Smooth muscle cell (in vitro differentiated cells): ENCODE measurements around the gene ACOT11. TPM values are rescaled to one million over a fixed set of nuclear protein-coding genes. Genes with fewer than 3 reads are reported as not detected.

ENCODE experiments used
- DNase-seq: peaks from one replicate; lab custom pipeline; 2025; ENCODE audit not compliant: unreplicated experiment; lab: John Stamatoyannopoulos, UW
- H2AFZ ChIP-seq: fragments of 200-600 bp; sonication (generic); 2 replicates; pipeline ENCODE4 v1.6.0; 2016; ENCODE audit warnings: antibody characterized with exemption, low read depth, mild to moderate bottlenecking
- H3F3A ChIP-seq: fragments of 200-600 bp; sonication (generic); 2 replicates; pipeline ENCODE4 v1.6.0; 2017; ENCODE audit warnings: antibody characterized with exemption, low read depth
- H3K27ac ChIP-seq: fragments of 200-600 bp; sonication (generic); 2 replicates; pipeline ENCODE4 v1.5.1; 2016; ENCODE audit warnings: low read depth, mild to moderate bottlenecking
- H3K27me3 ChIP-seq: fragments of 200-600 bp; sonication (generic); 2 replicates; pipeline ENCODE4 v1.6.1; 2016; ENCODE audit warnings: low read depth, mild to moderate bottlenecking
- H3K36me3 ChIP-seq: fragments of 200-600 bp; sonication (generic); 2 replicates; pipeline ENCODE4 v1.5.1; 2016; ENCODE audit warnings: low read depth
- H3K4me1 ChIP-seq: fragments of 200-600 bp; sonication (generic); 2 replicates; pipeline ENCODE4 v1.5.1; 2016; ENCODE audit warnings: low read depth
- H3K4me2 ChIP-seq: fragments of 200-600 bp; sonication (generic); 2 replicates; pipeline ENCODE4 v1.6.0; 2016; ENCODE audit warnings: mild to moderate bottlenecking
- H3K4me3 ChIP-seq: fragments of 200-600 bp; sonication (generic); 2 replicates; pipeline ENCODE4 v1.5.1; 2016; ENCODE audit warnings: mild to moderate bottlenecking
- H3K79me2 ChIP-seq: fragments of 200-600 bp; sonication (generic); 2 replicates; pipeline ENCODE4 v1.6.0; 2016; ENCODE audit warnings: low read depth, mild to moderate bottlenecking
- H3K9ac ChIP-seq: fragments of 200-600 bp; sonication (generic); 2 replicates; pipeline ENCODE4 v1.6.0; 2016; ENCODE audit warnings: low read depth
- H3K9me3 ChIP-seq: fragments of 200-600 bp; sonication (generic); replicated peaks from 2 replicates; pipeline ENCODE4 v1.5.1; 2016; ENCODE audit warnings: low read depth
- H4K20me1 ChIP-seq: fragments of 200-600 bp; sonication (generic); 2 replicates; pipeline ENCODE4 v1.6.0; 2016; ENCODE audit warnings: low read depth
- CTCF ChIP-seq: fragments of 200-600 bp; sonication (generic); IDR thresholded peaks from 2 replicates; pipeline ENCODE4 v1.5.1; 2017; ENCODE audit warnings: borderline replicate concordance, mild to moderate bottlenecking, antibody characterized with exemption; ENCODE audit not compliant: insufficient read depth, poor library complexity, severe bottlenecking
- WGBS: methylation state at CpG from one replicate; pipeline ENCODE4 v1.1.7; 2016; ENCODE audit warnings: low lambda C conversion rate; 5-methylcytosine and 5-hydroxymethylcytosine counted together
- polyA plus RNA-seq: library from polyadenylated mRNA; unstranded; fragments of >200 nt; fragmentation: Nextera tagmentation; extraction: Ambion mirVana; gene quantifications from 2 replicates; pipeline ENCODE4 v1.2.1, GENCODE V29; 2016
- total RNA-seq: library from RNA; depleted of rRNA; stranded (reverse); fragments of >200 nt; gene quantifications from 2 replicates; pipeline ENCODE4 v1.2.3, GENCODE V29; 2014

The ACOT11 gene
- total and polyA plus RNA-seq, 2 experiments from 2014 or later = 1.6 to 4.8 TPM

DNA sequence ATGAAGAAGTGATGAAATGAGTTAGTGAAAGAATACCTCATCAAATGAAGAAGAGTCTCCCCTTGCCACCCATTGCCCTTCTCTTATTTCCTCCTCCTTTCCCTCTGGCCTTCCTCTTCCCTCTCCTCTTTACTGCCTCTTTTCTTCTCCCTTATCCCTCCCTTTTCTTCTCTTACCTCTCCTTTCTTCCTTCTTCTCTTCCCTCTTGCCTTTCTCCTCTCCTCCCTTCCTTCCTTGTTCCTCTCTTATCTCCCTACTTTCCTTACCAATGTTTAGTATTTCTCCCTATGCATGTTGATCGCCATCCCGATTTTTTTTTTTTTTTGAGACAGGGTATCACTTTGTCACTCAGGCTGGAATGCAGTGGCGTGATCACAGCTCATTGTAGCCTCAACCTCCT lies 102.4 kb downstream of the ACOT11 start:
- WGBS = 77% methylated on average over 3 of the region's 3 CpGs
- Histone ChIP-seq H3K9ac (no peak overlapping the region), H2AFZ (no peak overlapping the region), H3K4me3 (no peak overlapping the region), H3F3A (no peaks in the 10 kb centered on the region), H3K79me2 (no peaks in the 10 kb centered on the region), H3K36me3 (no peaks in the 10 kb centered on the region), H3K9me3 (no peaks in the 10 kb centered on the region), H4K20me1 (no peaks in the 10 kb centered on the region), H3K27me3 (no peaks in the 10 kb centered on the region), H3K4me1 (no peaks in the 10 kb centered on the region), H3K4me2 (no peak overlapping the region), H3K27ac (no peak overlapping the region)
- TF ChIP-seq CTCF = no peak
- DNase-seq = no peak

DNA sequence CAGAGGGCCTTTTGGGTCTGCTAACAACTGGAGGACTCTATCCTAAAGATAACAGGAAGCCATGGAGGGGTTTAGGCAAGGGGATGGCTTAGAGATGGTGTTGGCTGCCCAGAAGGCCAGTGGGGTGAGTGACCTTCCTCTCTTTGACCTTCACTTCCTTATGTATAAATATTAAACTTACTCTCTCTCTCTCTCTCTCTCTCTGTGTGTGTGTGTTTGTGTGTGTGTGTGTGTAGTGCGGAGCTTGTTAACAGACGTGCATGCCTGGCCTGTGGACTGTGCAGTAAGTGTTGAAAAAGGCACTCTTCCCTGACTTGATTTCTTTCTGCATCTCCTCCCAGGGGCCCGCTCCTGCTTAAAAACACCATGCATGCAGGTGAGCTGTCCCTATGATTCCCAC lies 103.6 kb downstream of the ACOT11 start:
- no peak for TF ChIP-seq CTCF
- no peaks in the 10 kb centered on the region for H3K27me3 ChIP-seq
- H3K4me3 ChIP-seq = no peak overlapping the region
- H2AFZ ChIP-seq = no peak overlapping the region
- H3F3A ChIP-seq = no peaks in the 10 kb centered on the region
- no peaks in the 10 kb centered on the region for H3K79me2 ChIP-seq
- DNase-seq = no peak
- no peaks in the 10 kb centered on the region for H4K20me1 ChIP-seq
- no peaks in the 10 kb centered on the region for H3K4me1 ChIP-seq
- H3K27ac ChIP-seq = no peak overlapping the region
- WGBS = 100% methylated on average over 3 of the region's 3 CpGs
- H3K4me2 ChIP-seq = no peak overlapping the region
- H3K9ac ChIP-seq = no peak overlapping the region
- no peaks in the 10 kb centered on the region for H3K9me3 ChIP-seq
- no peaks in the 10 kb centered on the region for H3K36me3 ChIP-seq

DNA sequence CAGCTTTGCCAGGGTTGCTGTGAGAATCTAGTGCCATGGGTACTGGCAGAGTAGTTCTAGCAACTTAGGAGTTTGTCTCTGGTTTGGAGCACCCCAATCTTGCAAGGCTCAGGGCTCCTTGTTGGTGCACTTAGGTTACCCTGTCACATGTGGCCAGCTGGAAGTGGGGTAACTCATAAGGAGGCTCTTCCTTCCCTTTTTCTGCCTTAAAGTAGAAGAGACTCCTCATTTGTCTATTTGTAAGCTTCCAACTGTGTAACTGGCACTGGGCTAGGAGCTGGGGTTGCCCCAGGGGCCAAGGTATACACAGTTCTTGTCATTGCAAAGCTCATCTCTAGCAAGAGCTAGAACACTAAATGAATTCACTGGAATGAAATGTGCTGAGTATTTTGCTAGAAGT lies 104.1 kb downstream of the ACOT11 start:
- Histone ChIP-seq H3K9ac (no peak overlapping the region), H3K4me3 (no peak overlapping the region)

More for the DNA sequence above, 104.1 kb downstream of the ACOT11 start:
- H3K9me3 ChIP-seq = no peaks in the 10 kb centered on the region
- no peaks in the 10 kb centered on the region for H3K79me2 ChIP-seq
- no peaks in the 10 kb centered on the region for H3K4me1 ChIP-seq
- H3K4me2 ChIP-seq = no peak overlapping the region
- H3F3A ChIP-seq = no peaks in the 10 kb centered on the region
- no peak for DNase-seq
- H3K27me3 ChIP-seq = no peaks in the 10 kb centered on the region
- H3K36me3 ChIP-seq = no peaks in the 10 kb centered on the region
- H3K27ac ChIP-seq = no peak overlapping the region
- TF ChIP-seq CTCF = no peak
- no peak overlapping the region for H2AFZ ChIP-seq
- no peaks in the 10 kb centered on the region for H4K20me1 ChIP-seq
